ENCODE results near the gene SLC6A11.

The SLC6A11 gene

GRCh38 chr3:10985181-10985580, 169.2 kb downstream of the SLC6A11 start:
- no peak for DNase-seq

- DNase-seq, result no peak
Measured at GRCh38 chr3:10986592-10986991, 170.6 kb downstream of the SLC6A11 start.

GRCh38 chr3:10988001-10988665, 172.1 kb downstream of the SLC6A11 start:
- DNase-seq, result no peak

- no peak for DNase-seq
Measured at GRCh38 chr3:10988991-10989484, 173.0 kb downstream of the SLC6A11 start.
